Neural cell (in vitro differentiated cells): Measurements from ENCODE around the gene COMP. TPM values are rescaled to one million over a fixed set of nuclear protein-coding genes. Genes with fewer than 3 reads are reported as not detected.

Experiments
- H2AFZ ChIP-seq: fragments of 200-600, 300-800 bp; sonication (generic), shearing (Covaris generic); 2 replicates; pipeline ENCODE4 v1.6.0; 2014; ENCODE audit warnings: low read depth, mild to moderate bottlenecking, antibody characterized with exemption, low read length, moderate library complexity
- H3F3A ChIP-seq: fragments of 200-600 bp; shearing (Covaris generic); 2 replicates; pipeline ENCODE4 v1.6.1; 2016; ENCODE audit warnings: mild to moderate bottlenecking, moderate library complexity, mixed read lengths, antibody characterized with exemption, low read length; ENCODE audit not compliant: insufficient read depth, poor library complexity, severe bottlenecking
- H3K27ac ChIP-seq: fragments of 200-600, 300-800 bp; sonication (generic), shearing (Covaris generic); 2 replicates; pipeline ENCODE4 v1.5.1; 2014; ENCODE audit warnings: mild to moderate bottlenecking, low read length, moderate library complexity
- H3K27me3 ChIP-seq: fragments of 300-800, 200-600 bp; sonication (generic), shearing (Covaris generic); 2 replicates; pipeline ENCODE4 v1.6.0; 2014; ENCODE audit warnings: mild to moderate bottlenecking, low read depth, low read length, moderate library complexity; ENCODE audit not compliant: insufficient read depth
- H3K36me3 ChIP-seq: fragments of 300-800, 200-600 bp; sonication (generic), shearing (Covaris generic); 2 replicates; pipeline ENCODE4 v1.5.1; 2014; ENCODE audit warnings: mild to moderate bottlenecking, antibody characterized with exemption, low read length, moderate library complexity; ENCODE audit not compliant: insufficient read depth
- H3K4me2 ChIP-seq: fragments of 300-800, 200-600 bp; sonication (generic), shearing (Covaris generic); 2 replicates; pipeline ENCODE4 v1.6.0; 2014; ENCODE audit warnings: mild to moderate bottlenecking, low read length
- H3K4me3 ChIP-seq: fragments of 300-800, 200-600 bp; sonication (generic), shearing (Covaris generic); 2 replicates; pipeline ENCODE4 v1.5.1; 2014; ENCODE audit warnings: mild to moderate bottlenecking, low read length, moderate library complexity
- H3K79me2 ChIP-seq: fragments of 200-600 bp; shearing (Covaris generic); replicated peaks from 2 replicates; pipeline ENCODE4 v1.6.0; 2014; ENCODE audit warnings: mild to moderate bottlenecking, low read length, moderate library complexity; ENCODE audit not compliant: insufficient read depth
- H3K9ac ChIP-seq: fragments of 300-800, 200-600 bp; sonication (generic), shearing (Covaris generic); 2 replicates; pipeline ENCODE4 v1.6.1; 2016; ENCODE audit warnings: mild to moderate bottlenecking, low read length, mixed read lengths
- H3K9me2 ChIP-seq: fragments of 200-600 bp; shearing (Covaris generic); 2 replicates; pipeline ENCODE4 v1.6.1; 2016; ENCODE audit warnings: mild to moderate bottlenecking, low read length, mixed read lengths; ENCODE audit not compliant: insufficient read depth
- H3K9me3 ChIP-seq: fragments of 200-600, 300-800 bp; sonication (generic), shearing (Covaris generic); 2 replicates; pipeline ENCODE4 v1.6.1; 2016; ENCODE audit warnings: mild to moderate bottlenecking, mixed run types, low read length, moderate library complexity, mixed read lengths
- H4K20me1 ChIP-seq: fragments of 200-600 bp; shearing (Covaris generic); 2 replicates; pipeline ENCODE4 v1.6.1; 2016; ENCODE audit warnings: mild to moderate bottlenecking, mixed run types; ENCODE audit not compliant: insufficient read depth
- EP300 ChIP-seq: fragments of 450-650 bp; conservative IDR thresholded peaks from 2 replicates; pipeline ENCODE4 v1.6.1; 2014; ENCODE audit warnings: antibody characterized with exemption, mild to moderate bottlenecking, moderate library complexity; ENCODE audit not compliant: poor library complexity, severe bottlenecking
- EZH2 ChIP-seq: fragments of 200-600, 300-800 bp; shearing (Covaris generic), sonication (generic); IDR thresholded peaks from 2 replicates; pipeline ENCODE4 v1.6.1; 2014; ENCODE audit warnings: antibody characterized with exemption, low read length, borderline replicate concordance, mild to moderate bottlenecking; ENCODE audit not compliant: insufficient read depth, poor library complexity, severe bottlenecking
- MXI1 ChIP-seq: fragments of 450-650 bp; conservative IDR thresholded peaks from 2 replicates; pipeline ENCODE4 v1.6.1; 2014; ENCODE audit warnings: antibody characterized with exemption, mild to moderate bottlenecking; ENCODE audit not compliant: poor library complexity, severe bottlenecking
- POLR2AphosphoS5 ChIP-seq: IDR thresholded peaks from 2 replicates; pipeline ENCODE4 v1.6.1; 2012
- RAD21 ChIP-seq: fragments of 450-650 bp; conservative IDR thresholded peaks from 2 replicates; pipeline ENCODE4 v1.6.1; 2014; ENCODE audit warnings: antibody characterized with exemption, mild to moderate bottlenecking, moderate library complexity
- SMC3 ChIP-seq: fragments of 450-650 bp; conservative IDR thresholded peaks from 2 replicates; pipeline ENCODE4 v1.6.1; 2014; ENCODE audit warnings: antibody characterized with exemption, mild to moderate bottlenecking, moderate library complexity; ENCODE audit not compliant: poor library complexity
- TAF1 ChIP-seq: IDR thresholded peaks from 2 replicates; pipeline ENCODE4 v1.6.1; 2012; ENCODE audit warnings: low read depth
- polyA plus RNA-seq: library from polyadenylated mRNA; depleted of rRNA; stranded (reverse); fragments of >200 nt; gene quantifications from 2 replicates; pipeline ENCODE4 v1.2.3, GENCODE V29; 2014
- TF ChIP-seq, protein P1 (sequence below): IDR thresholded peaks from 2 replicates; pipeline ENCODE4 v1.6.1; 2012; ENCODE audit warnings: borderline replicate concordance
- TF ChIP-seq, protein P2 (sequence below): fragments of 450-650 bp; IDR thresholded peaks from 2 replicates; pipeline ENCODE4 v1.5.1; 2014; ENCODE audit warnings: antibody characterized with exemption, mild to moderate bottlenecking, moderate library complexity; ENCODE audit not compliant: poor library complexity, severe bottlenecking

COMP gene
- polyA plus RNA-seq, 1 donor from 2014 or later, result not detected

DNA sequence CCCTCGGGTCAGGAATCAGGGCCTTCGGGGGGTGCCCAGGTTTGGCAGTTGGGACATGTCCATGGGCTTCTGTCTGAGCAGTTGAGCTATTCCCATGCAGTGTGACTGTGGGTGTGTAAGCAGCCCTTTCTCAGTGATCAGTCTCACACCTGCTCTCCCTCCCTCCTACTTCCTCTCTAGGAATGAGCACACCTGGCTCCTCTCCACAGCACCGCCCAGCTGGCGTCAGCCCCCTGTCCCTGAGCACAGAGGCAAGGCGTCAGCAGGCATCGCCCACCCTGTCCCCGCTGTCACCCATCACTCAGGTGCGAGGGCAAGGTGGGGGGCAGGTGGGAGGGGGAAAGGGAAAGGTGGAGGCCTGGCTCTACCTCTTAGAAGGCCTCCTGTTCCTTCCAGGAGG lies 25.9 kb downstream of the COMP start:
- Histone ChIP-seq H3K4me3 (no peak overlapping the region), H3K27ac (no peak overlapping the region), H3K27me3 (no peaks in the 10 kb centered on the region), H3K9me3 (no peaks in the 10 kb centered on the region), H3K9me2 (no peaks in the 10 kb centered on the region), H3K4me2 (no peak overlapping the region), H3F3A (no peaks in the 10 kb centered on the region), H3K36me3 (no peaks in the 10 kb centered on the region), H2AFZ (no peak overlapping the region), H3K79me2 (no peaks in the 10 kb centered on the region), H3K9ac (no peak overlapping the region), H4K20me1 (no peaks in the 10 kb centered on the region)
- no peak for TF ChIP-seq RAD21
- TF ChIP-seq, protein P1, sequence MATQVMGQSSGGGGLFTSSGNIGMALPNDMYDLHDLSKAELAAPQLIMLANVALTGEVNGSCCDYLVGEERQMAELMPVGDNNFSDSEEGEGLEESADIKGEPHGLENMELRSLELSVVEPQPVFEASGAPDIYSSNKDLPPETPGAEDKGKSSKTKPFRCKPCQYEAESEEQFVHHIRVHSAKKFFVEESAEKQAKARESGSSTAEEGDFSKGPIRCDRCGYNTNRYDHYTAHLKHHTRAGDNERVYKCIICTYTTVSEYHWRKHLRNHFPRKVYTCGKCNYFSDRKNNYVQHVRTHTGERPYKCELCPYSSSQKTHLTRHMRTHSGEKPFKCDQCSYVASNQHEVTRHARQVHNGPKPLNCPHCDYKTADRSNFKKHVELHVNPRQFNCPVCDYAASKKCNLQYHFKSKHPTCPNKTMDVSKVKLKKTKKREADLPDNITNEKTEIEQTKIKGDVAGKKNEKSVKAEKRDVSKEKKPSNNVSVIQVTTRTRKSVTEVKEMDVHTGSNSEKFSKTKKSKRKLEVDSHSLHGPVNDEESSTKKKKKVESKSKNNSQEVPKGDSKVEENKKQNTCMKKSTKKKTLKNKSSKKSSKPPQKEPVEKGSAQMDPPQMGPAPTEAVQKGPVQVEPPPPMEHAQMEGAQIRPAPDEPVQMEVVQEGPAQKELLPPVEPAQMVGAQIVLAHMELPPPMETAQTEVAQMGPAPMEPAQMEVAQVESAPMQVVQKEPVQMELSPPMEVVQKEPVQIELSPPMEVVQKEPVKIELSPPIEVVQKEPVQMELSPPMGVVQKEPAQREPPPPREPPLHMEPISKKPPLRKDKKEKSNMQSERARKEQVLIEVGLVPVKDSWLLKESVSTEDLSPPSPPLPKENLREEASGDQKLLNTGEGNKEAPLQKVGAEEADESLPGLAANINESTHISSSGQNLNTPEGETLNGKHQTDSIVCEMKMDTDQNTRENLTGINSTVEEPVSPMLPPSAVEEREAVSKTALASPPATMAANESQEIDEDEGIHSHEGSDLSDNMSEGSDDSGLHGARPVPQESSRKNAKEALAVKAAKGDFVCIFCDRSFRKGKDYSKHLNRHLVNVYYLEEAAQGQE, result no peak
- no peak for TF ChIP-seq EZH2
- TF ChIP-seq MXI1, result no peak
- no peak for TF ChIP-seq TAF1
- no peak for TF ChIP-seq EP300
- TF ChIP-seq POLR2AphosphoS5, result no peak
- no peak for TF ChIP-seq SMC3
- TF ChIP-seq, protein P2, sequence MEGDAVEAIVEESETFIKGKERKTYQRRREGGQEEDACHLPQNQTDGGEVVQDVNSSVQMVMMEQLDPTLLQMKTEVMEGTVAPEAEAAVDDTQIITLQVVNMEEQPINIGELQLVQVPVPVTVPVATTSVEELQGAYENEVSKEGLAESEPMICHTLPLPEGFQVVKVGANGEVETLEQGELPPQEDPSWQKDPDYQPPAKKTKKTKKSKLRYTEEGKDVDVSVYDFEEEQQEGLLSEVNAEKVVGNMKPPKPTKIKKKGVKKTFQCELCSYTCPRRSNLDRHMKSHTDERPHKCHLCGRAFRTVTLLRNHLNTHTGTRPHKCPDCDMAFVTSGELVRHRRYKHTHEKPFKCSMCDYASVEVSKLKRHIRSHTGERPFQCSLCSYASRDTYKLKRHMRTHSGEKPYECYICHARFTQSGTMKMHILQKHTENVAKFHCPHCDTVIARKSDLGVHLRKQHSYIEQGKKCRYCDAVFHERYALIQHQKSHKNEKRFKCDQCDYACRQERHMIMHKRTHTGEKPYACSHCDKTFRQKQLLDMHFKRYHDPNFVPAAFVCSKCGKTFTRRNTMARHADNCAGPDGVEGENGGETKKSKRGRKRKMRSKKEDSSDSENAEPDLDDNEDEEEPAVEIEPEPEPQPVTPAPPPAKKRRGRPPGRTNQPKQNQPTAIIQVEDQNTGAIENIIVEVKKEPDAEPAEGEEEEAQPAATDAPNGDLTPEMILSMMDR, result no peak

DNA sequence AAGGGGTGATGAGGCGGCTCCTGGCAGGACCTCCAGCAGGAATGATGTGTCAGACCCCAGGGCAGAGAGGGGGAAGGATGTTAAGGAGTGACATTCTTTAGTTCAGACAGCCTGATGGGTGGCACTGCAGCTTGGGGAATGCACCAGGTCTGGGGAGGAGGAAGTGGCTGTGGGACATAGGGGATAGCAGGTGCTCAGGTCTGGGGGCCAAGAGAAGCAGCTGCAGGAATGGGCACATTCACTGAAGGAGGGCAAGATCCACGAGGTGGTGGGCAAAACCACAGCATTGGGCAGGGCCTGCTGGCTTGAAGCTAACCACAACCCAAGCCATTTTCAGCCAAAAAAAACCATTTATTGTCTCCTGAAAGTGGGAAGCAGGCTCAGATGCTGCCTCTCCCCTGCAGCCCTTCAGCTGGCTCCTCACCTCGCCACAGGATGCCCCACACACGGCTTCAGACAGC lies 26.5 kb downstream of the COMP start:
- no peaks in the 10 kb centered on the region for H3K27me3 ChIP-seq
- no peaks in the 10 kb centered on the region for H3K9me2 ChIP-seq
- H3K9me3 ChIP-seq, result no peaks in the 10 kb centered on the region
- no peak overlapping the region for H3K9ac ChIP-seq
- no peak overlapping the region for H3K4me3 ChIP-seq
- H4K20me1 ChIP-seq, result no peaks in the 10 kb centered on the region
- TF ChIP-seq EP300 (no peak), MXI1 (no peak), POLR2AphosphoS5 (no peak), SMC3 (no peak), EZH2 (no peak)
- TF ChIP-seq, protein P2, result no peak
- TF ChIP-seq, protein P1, result no peak
- no peaks in the 10 kb centered on the region for H3K36me3 ChIP-seq
- H3F3A ChIP-seq, result no peaks in the 10 kb centered on the region
- H2AFZ ChIP-seq, result no peak overlapping the region
- no peaks in the 10 kb centered on the region for H3K79me2 ChIP-seq
- H3K27ac ChIP-seq, result no peak overlapping the region
- no peak overlapping the region for H3K4me2 ChIP-seq
